OCI-LY7 (cell line): ENCODE measurements around the gene TMEM179. TPM values are rescaled to one million over a fixed set of nuclear protein-coding genes. Genes with fewer than 3 reads are reported as not detected.

Source experiments
- BruUV-seq: library from RNA; stranded (reverse); fragments of 400-500 nt; replicated peaks from 2 replicates; lab custom pipeline; 2021; lab: Mats Ljungman, UMichigan
- CTCF ChIA-PET: fragments of 300-600 bp; sonication (Branson Sonifier 250); formaldehyde crosslinking; loops from one replicate; lab custom pipeline; 2022; ENCODE audit warnings: antibody characterized with exemption; ENCODE audit not compliant: unreplicated experiment; lab: Charles Lee
- POLR2A ChIA-PET: fragments of 300-600 bp; sonication (Branson Sonifier 250); formaldehyde crosslinking; loops from one replicate; lab custom pipeline; 2022; ENCODE audit warnings: antibody characterized with exemption; lab: Charles Lee
- DNase-seq: peaks from one replicate; pipeline ENCODE4 v3.0.0-alpha.2; 2015; ENCODE audit warnings: low spot score
- H2AFZ ChIP-seq: fragments of 200-600 bp; sonication (generic), shearing (Covaris generic); 2 replicates; pipeline ENCODE4 v1.6.1; 2014; ENCODE audit warnings: mild to moderate bottlenecking, antibody characterized with exemption, low read length, moderate library complexity
- H3K27ac ChIP-seq: fragments of 200-600 bp; sonication (generic); 2 replicates; pipeline ENCODE4 v1.5.1; 2014; ENCODE audit warnings: mixed run types, low read depth, mild to moderate bottlenecking, moderate library complexity, low read length, inconsistent platforms; ENCODE audit not compliant: poor library complexity, severe bottlenecking
- H3K36me3 ChIP-seq: fragments of 200-600 bp; sonication (generic); 2 replicates; pipeline ENCODE4 v1.6.1; 2014; ENCODE audit warnings: mild to moderate bottlenecking, antibody characterized with exemption, low read length, moderate library complexity, mixed read lengths; ENCODE audit not compliant: insufficient read depth
- H3K4me1 ChIP-seq: fragments of 200-600 bp; sonication (generic); 2 replicates; pipeline ENCODE4 v1.5.1; 2014; ENCODE audit warnings: mild to moderate bottlenecking, low read length; ENCODE audit not compliant: insufficient read depth, poor library complexity, severe bottlenecking
- H3K4me2 ChIP-seq: fragments of 200-600 bp; sonication (generic); 2 replicates; pipeline ENCODE4 v1.6.1; 2014; ENCODE audit warnings: mild to moderate bottlenecking, low read length
- H3K4me3 ChIP-seq: fragments of 200-600 bp; sonication (generic); 2 replicates; pipeline ENCODE4 v1.5.1; 2014; ENCODE audit warnings: mild to moderate bottlenecking, low read depth, low read length; ENCODE audit not compliant: poor library complexity, severe bottlenecking
- H3K79me2 ChIP-seq: fragments of 200-600 bp; sonication (generic); 2 replicates; pipeline ENCODE4 v1.6.1; 2016; ENCODE audit warnings: low read depth, mild to moderate bottlenecking, low read length, moderate library complexity, mixed read lengths; ENCODE audit not compliant: insufficient read depth
- H3K9me2 ChIP-seq: fragments of 200-600 bp; sonication (generic); 2 replicates; pipeline ENCODE4 v1.6.1; 2016; ENCODE audit warnings: mild to moderate bottlenecking, low read length, mixed read lengths; ENCODE audit not compliant: insufficient read depth
- H3K9me3 ChIP-seq: fragments of 200-600 bp; sonication (generic); 2 replicates; pipeline ENCODE4 v1.6.1; 2014; ENCODE audit warnings: mild to moderate bottlenecking, mixed run types, low read length, mixed read lengths
- H4K20me1 ChIP-seq: fragments of 200-600 bp; sonication (generic); 2 replicates; pipeline ENCODE4 v1.6.1; 2014; ENCODE audit warnings: mild to moderate bottlenecking, antibody characterized with exemption, low read length, moderate library complexity, mixed read lengths; ENCODE audit not compliant: insufficient read depth
- CTCF ChIP-seq: fragments of 200-600 bp; sonication (generic); conservative IDR thresholded peaks from 2 replicates; pipeline ENCODE4 v1.5.1; 2014; ENCODE audit warnings: mild to moderate bottlenecking, antibody characterized with exemption, low read length, moderate library complexity, mixed read lengths
- EZH2phosphoT487 ChIP-seq: fragments of 200-600 bp; sonication (generic); IDR thresholded peaks from 2 replicates; pipeline ENCODE4 v1.6.1; 2018; ENCODE audit warnings: low read depth, borderline replicate concordance, mild to moderate bottlenecking, mixed run types, antibody characterized with exemption, low read length, moderate library complexity, mixed read lengths
- intact Hi-C: fragments of 100-400 bp; cut with micrococcal nuclease; formaldehyde crosslinking; loops from one replicate; pipeline ENCODE4 v1.10.0; 2022; ENCODE audit not compliant: unreplicated experiment
- total RNA-seq, 2 experiments: library from RNA; depleted of rRNA in 1 of 2; stranded (reverse); fragments of >200 nt in 1 of 2; shearing (Covaris generic) in 1 of 2; gene quantifications; 2 replicates each; pipeline ENCODE4 v1.2.3, GENCODE V29; 2014 to 2022

The TMEM179 gene
- total RNA-seq, 2 experiments from 2014 or later = not detected

GRCh38 chr14:104588066-104588857, 16.3 kb downstream of the TMEM179 start:
- no peaks in the 10 kb centered on the region for H4K20me1 ChIP-seq
- CTCF ChIA-PET = no interaction called here
- intact Hi-C loops = no loop called here
- no peak overlapping the region for H3K4me2 ChIP-seq
- no peak overlapping the region for H3K27ac ChIP-seq
- DNase-seq = no peak
- H3K79me2 ChIP-seq = no peaks in the 10 kb centered on the region
- H3K9me3 ChIP-seq = no peaks in the 10 kb centered on the region
- H3K9me2 ChIP-seq = no peaks in the 10 kb centered on the region
- no peak overlapping the region for H3K4me3 ChIP-seq
- TF ChIP-seq CTCF = no peak
- no peak for TF ChIP-seq EZH2phosphoT487
- POLR2A ChIA-PET = no interaction called here
- H3K36me3 ChIP-seq = no peaks in the 10 kb centered on the region
- no TSS peak for BruUV-seq
- no peaks in the 10 kb centered on the region for H3K4me1 ChIP-seq
- H2AFZ ChIP-seq = no peak overlapping the region

DNA sequence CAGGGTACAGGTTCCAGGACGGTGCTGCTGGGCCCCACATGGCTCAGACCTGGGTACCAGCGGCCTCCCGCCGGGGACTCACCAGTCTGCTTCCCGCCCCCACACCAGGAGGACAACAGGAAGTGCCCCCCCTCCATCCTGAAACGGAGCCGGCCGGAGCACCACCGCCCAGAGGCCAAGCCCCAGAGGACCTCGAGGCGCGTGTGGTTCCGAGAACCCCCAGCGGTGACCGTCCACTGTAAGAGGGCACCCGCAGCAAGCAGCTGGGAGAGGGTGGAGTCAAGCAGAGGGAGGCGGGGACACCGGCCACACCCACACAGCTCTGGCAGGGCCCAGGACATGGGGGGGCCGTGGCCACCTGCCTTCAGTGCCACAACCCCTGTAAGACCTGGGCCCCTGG, 16.9 kb downstream of the TMEM179 start:
- H4K20me1 ChIP-seq = no peaks in the 10 kb centered on the region
- no peak overlapping the region for H3K27ac ChIP-seq
- H3K79me2 ChIP-seq = no peaks in the 10 kb centered on the region
- intact Hi-C loops = no loop called here
- POLR2A ChIA-PET = no interaction called here
- no peaks in the 10 kb centered on the region for H3K9me2 ChIP-seq
- no peaks in the 10 kb centered on the region for H3K4me1 ChIP-seq
- DNase-seq = no peak
- H3K4me3 ChIP-seq = no peak overlapping the region
- H2AFZ ChIP-seq = no peak overlapping the region
- TF ChIP-seq EZH2phosphoT487 (no peak), CTCF (no peak)
- H3K36me3 ChIP-seq = no peaks in the 10 kb centered on the region
- no TSS peak for BruUV-seq
- CTCF ChIA-PET = no interaction called here
- H3K9me3 ChIP-seq = no peaks in the 10 kb centered on the region
- H3K4me2 ChIP-seq = no peak overlapping the region

- Histone ChIP-seq H3K4me2 (no peak overlapping the region), H4K20me1 (no peaks in the 10 kb centered on the region), H3K9me3 (no peaks in the 10 kb centered on the region), H2AFZ (no peak overlapping the region), H3K9me2 (no peaks in the 10 kb centered on the region), H3K27ac (no peak overlapping the region), H3K36me3 (no peaks in the 10 kb centered on the region), H3K79me2 (no peaks in the 10 kb centered on the region), H3K4me1 (no peaks in the 10 kb centered on the region), H3K4me3 (no peak overlapping the region)
- no TSS peak for BruUV-seq
- no peak for TF ChIP-seq EZH2phosphoT487
- no peak for TF ChIP-seq CTCF
- POLR2A ChIA-PET = no interaction called here
- DNase-seq = no peak
- intact Hi-C loops = no loop called here
- CTCF ChIA-PET = no interaction called here
Observed at GRCh38 chr14:104586832-104587620, 17.5 kb downstream of the TMEM179 start.
